HG02571 (cell line): ENCODE data around the gene PRTFDC1.
"Not testable (repeated sequence)": the region's sequence is repeated elsewhere in the genome, so short reads cannot be mapped to it uniquely, and the experiment has no call there.

Source experiments
- ATAC-seq: cut with Tn5 transposase; IDR thresholded peaks from one replicate; pipeline ENCODE4 v1.9.1; 2021; ENCODE audit warnings: mild to moderate bottlenecking, moderate library complexity; ENCODE audit not compliant: unreplicated experiment

The PRTFDC1 gene

DNA sequence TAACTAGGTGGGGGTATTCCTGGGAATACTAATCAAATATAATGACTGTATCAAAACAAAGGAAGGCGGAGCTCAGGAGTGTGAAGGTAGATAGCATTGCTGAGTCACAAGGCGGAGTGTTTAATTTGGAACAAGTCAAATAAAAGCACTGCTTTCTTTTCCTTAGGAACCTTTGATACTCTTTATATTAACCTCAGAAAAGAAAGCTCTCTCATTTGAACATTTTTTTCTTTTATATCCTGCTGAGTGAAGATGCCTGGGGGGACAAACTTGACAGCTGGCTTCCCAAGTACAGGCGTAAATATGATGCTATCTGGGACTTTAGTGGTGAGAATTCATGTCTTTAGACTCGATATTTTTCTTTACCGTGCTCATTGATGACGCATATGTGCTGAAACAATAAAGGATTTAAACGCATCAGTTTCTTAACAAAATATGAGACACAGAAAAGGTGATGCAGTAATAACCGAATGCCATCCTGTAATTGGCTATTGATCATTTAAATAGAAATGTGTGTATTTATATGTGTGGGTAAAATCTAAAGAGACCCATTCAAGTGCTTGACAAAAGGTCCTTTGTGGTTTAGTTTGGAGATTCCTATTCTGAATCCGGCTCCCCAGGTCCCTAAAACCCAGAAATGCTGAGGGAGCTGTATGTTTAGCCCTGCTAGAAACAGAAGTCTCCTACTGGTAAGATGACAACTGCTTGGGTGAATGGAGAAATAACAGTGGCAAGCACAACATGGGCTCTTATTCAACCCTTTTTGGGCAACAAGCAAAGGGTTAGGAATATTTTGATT, 102.7 kb downstream of the PRTFDC1 start:
- ATAC-seq, result no peak

DNA sequence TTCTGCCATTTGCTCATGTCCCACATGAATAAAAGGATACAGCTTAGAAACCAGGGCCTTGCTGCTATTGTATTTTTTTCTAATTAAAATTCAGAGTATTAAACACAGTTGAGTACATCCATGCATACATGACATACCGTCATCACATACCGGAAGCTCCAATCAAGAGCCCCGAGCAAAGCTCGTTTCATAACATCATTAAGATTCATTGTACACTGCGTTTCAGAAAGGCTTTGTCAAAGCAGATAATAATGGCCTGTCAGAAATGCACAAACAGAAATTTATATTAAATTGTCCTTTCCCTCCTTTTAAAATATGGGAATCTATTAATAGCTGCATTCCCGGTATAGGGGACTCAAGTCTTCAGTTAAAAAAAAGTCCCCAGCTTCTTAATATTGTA, 103.4 kb downstream of the PRTFDC1 start:
- ATAC-seq, result no peak

DNA sequence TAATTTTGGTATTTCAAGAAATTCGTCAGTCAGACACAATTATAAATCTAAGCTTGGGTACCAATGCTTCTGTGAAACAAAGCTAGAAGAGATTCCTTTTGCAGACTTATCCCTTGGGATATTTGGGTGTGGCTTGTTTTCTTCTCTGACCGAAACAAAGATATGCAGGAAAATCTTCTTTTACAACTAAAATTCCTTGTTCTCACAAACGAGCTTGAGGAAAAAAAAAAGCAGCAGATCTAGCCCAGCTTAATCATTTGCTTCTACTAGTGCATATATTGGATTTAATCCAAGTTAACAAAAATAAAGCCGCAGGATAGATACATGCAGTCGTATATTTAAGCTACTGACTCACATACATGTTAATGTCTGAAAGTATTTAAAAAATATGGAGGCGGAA, 104.2 kb downstream of the PRTFDC1 start:
- ATAC-seq, result no peak

DNA sequence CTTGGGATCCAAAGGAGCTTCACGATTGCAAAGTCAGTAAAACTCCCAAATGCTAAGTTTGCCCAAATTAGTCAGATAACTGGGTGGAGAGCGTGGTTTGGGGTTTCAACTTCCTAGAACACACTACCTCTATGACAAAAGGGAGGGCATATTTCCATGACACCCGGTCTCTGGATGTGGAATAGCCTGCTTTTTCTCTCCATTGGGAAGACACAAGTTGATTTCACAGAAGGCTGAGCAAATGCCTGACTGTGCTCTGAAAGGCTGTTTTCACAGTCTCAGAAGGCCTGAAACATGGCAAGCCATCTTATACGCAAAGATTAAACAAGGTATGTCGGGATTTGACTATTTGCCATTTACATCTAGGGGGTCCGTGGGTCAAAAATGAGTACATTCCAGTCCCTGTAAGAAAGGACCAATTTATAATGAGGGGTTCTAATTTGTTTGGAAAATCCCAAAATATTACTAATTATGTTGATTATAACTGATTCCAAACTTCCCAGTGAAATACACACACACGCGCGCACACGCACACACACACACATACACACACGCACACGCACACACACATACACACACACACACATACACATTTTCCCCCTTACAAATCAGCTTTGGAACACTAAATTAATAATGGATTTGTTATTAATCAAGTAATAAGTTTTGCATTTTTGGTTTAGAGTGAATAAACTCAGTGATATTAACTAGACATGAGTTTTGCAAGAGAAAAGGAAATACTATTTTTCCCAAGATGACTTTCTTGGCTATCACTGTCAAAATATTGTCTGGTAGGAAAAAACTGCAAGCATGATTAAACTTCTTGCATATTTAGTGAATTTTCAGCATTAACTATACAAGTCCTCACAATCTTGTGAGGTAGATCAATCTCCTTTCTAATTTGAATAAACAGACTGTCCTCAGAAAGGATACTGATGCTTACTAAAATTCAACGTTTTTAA, 105.0 kb downstream of the PRTFDC1 start:
- ATAC-seq, result no peak

DNA sequence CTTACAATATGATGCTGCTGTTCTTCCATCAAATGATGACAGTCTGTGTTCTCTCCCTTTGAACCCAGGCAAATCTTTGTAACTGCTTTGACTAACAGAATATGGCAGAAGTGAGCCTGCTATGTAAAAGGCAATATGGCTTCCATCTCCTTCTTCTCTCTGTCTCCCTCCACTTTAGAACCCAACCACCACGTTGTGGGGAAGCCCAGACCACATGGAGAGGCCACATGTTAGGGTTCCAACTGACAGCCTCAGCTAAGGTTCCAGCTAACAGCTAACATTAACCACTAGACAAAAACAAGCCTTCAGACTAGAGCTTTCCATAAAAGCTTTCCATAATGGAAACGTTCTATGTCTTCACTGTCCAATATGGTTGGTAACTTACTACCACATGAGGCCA, 107.7 kb downstream of the PRTFDC1 start:
- no peak for ATAC-seq

DNA sequence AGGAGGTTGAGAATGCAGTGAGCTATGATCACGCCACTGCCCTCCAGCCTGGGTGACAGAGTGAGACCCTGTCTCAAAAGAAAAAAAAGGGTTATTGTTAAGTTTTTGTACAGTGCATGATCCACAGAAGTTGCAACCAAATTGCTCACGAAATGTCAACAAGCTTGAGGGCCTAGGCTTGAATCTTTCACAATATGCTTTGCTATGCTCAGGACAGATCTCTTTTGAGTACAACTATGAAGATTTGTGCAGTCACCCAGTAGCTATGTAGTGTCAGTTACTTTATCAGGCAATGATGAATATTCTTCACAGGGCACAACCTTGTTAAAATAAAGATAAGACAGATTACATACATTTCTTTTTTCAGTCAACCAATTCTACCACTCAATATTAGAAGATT, 109.2 kb downstream of the PRTFDC1 start:
- ATAC-seq, result no peak

DNA sequence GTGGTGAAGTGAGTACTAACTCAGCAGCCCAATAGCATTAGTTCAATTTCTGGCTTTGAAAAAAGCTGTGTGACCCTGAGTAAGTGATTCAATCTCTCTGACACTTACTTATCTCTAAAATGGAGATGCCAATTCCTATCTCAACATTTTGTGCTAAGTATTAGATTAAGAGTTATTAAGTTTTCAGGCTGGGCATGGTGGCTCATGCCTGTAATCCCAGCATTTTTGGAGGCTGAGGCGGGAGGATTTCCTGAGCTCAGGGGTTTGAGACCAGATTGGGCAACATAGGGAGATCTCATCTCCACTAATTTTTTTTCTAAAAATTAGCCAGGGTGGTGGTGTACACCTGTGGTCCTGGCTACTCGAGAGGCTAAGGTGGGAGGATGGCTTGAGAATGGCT, 109.5 kb downstream of the PRTFDC1 start:
- no peak for ATAC-seq

DNA sequence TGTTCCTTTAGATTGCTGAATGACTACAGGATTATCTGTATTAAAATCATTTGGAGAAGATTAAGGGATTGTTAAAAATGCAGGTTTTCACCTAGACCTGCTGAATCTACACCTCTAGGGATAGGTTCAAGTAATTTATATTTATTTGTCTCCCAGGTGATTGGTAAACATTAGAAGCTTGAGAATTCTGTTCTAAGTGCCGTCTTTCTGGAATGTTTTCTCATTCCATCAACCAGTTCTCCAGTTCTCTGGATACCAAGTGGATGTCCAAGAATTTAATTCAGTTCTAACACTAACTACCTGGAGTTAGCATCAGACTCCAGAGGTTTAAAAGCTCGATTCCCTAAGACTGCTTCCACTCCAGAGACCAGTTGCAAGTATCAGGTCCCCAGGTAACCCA, 110.9 kb downstream of the PRTFDC1 start:
- no peak for ATAC-seq

DNA sequence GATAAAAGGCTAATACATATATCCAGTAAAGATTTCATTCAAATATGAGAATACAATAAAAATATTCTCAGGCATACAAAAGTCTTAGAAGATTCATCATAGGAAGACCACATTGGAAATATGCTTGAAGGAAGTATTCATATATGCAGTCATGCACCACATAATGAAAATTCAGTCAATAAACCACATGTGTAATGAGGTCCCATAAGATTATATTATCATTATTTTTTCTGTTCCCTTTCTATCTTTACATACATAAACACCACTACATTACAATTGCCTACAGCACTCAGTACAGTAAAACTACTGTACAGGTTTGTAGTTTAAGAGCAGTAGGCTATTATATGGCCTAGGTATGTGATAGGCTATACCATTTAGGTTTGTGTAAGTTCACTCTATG, 111.6 kb downstream of the PRTFDC1 start:
- no peak for ATAC-seq

DNA sequence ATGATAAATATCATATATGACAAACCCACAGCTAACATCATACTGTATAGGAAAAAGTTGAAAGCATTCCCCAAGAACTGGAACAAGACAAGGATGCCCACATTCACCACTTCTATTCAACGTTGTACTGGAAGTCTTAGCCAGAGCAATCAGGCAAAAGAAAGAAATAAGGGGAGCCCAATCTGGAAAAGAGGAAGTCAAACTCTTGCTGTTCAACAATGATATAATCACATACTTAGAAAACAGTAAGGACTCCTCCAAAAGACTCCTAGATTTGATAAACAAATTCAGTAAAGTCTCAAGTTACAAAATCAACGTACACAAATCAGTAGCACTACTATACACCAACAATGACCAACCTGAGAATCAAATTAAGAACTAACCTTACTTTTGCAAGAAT, 114.6 kb downstream of the PRTFDC1 start:
- not testable (repeated sequence) for ATAC-seq

DNA sequence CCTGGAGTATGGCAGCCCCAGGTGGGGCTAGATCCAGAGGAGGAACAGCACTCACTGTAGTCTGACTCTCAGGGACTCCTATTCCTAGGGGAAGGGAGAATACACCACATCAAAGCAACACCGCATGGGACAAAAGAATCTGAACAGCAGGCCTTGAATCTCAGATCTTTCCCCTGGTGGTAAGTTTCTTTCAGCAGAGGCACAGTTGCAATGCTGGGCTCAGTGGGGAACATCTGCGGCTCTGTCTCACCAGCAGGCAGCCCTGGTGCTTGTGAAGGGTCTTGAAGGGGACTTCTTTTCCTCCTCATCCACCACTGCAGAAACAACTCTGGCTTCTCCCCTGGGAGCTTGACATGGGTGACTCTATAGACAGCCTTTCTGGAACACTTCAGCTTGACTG, 117.5 kb downstream of the PRTFDC1 start:
- ATAC-seq, result no peak

DNA sequence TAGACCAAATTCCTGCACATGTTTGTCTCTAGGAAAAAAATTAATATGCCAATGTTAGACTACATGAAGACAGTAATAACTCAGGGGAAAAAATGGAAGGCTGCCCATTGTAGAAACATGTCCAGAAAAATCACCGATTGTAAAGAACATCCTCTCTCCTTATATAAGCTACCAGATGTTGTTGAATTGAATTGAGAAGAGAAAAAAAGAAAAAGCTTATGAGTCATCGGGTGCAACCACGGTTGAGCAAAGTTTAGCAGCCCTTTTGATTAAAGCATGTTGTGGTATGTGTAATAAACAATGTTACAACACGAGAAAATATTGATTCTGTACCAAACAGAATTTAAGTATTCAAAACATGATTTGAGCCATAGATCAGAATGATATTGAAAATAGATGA, 126.4 kb downstream of the PRTFDC1 start:
- ATAC-seq, result no peak

DNA sequence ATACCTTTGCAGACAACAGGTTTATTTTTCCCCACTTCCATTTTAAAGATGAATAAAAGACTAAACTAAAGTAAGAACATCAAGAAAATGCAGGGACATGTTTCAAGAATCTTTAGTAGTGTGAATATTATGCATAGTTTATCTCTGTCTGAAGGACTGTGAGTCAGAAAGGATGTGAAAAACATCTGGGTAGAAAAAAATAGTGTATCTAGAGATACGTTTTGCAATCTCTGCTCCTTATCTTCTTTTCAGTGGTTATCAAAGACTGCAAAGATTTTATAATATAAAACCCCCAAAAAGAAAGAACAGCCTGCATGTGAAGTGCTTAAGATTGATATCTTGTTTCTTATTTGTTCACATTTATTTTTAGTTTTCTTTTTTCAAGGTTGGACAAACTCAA, 126.9 kb downstream of the PRTFDC1 start:
- no peak for ATAC-seq

DNA sequence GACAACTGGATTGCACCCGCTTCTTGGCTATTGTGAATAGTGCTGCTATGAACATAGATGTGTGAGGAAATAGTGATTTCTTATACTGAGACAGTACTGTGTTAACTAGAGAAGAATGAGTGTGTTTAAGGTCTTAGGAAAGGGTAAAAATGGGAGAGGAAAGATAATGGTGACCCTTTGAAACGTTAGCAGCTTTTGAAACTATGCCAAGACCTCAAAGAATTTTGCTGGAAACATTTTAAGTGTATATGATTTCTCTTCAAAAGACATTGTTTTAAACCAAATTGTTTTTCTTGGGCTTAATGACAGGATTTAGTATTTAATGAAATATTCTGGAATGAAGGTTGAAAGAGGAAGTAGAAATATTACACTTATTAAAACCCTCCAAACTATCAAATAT, 127.9 kb downstream of the PRTFDC1 start:
- no peak for ATAC-seq

DNA sequence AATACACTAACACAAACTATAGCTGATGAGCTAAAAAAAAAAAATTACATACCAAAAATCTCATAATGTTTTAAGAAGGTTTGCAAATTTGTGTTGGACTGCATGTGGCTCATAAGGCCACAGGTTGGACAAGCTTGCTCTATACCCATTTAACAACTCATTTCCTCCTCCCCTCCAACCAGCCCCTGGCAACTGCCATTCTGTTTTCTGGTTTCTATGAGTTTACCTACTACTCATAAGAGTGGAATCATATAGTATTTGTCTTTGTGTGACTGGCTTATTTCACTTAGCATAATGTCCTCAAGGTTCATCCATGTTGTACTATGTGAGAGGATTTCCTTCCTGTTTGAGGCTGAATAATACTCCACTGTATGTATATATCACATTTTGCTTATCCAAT, 128.3 kb downstream of the PRTFDC1 start:
- no peak for ATAC-seq

DNA sequence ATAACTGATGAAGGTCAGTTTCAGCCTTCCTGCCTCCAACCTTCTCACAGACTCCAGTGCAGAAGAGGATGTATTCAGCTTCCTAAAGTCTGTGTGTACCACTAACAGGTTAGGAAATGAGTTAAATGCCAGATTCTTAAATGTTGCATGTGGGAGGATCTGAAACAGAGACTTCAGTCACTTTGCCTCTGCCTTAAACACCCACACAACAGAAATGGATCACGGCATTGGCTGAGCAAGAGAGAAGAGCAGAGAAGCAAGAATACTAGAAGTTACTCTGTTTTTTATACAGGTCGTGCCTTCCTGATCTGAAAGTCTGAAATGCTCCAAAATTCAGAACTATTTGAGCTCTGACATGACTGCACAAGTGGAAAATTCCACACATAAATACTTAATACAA, 129.8 kb downstream of the PRTFDC1 start:
- peak; percentile 82 for ATAC-seq

DNA sequence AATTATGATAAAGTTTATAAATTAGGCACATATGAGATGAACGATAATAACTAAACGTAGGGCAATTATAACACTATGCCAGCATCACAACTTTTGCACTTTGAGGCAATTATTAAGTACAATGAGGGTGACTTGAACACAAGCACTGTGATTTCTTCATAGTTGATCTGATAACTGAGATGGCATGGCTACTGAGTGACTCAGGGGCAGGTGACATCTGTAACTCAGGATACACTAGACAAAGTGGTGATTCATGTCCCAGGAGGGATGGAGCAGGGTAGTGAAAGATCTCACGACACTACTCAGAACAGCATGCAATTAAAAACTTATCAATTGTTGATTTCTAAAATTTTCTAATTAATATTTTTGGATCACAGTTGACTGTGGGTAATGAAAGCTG, 130.4 kb downstream of the PRTFDC1 start:
- no peak for ATAC-seq

DNA sequence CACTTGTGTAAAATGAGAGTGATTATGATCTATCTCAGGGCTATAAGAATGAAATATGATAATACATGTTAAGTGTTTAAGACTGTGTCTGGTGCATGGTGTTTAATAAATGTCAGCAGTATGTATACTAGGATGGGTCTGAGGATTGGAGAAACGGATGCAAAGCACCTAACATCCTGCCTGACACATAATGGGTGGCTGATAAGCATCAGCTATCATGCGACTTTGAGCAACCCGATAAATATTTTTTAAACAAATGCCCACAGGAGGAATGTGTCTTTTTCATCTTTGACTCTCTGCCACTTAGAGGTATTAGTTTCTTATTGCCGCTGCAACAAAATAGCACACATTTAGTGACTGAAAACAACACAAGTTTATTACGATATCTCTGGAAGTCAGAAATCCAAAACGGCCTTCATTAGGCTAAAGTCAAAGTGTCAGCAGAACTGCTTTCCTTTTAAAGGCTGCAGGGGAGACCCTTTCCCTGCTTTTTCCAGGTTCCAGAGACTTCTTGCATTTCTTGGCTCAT, 135.5 kb downstream of the PRTFDC1 start:
- no peak for ATAC-seq

DNA sequence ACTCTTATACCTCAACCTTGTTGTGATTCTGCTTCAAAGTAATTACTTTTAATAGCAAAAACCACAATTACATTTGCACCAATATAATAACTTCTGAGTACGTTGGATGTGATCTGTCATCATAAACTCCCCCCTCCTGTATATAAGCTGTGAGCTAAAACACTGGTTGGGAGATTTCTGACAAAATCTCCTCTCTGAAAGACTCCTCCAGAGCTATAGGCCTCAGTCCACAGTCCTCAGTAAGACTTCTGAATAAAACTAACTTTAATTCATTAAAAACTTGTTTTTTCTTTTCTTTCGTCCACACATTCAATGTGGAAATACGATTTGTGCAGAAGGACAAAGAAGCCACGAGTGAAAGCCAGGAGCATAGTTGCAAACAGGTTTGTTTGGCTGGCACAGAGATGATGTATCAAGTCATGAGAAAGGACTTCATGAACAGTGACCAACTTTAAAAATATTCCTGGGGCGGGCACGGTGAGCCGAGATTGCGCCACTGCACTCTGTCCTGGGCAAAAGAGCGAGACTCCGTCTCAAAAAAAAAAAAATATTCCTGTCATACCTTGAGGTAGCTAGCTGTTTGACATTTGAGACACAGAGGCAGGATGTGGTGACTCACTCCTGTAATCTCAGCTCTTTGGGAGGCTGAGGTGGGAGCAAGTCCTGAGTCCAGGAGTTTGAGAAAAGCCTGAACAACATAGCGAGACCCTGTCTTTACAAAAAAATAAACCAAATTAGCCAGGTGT, 137.7 kb downstream of the PRTFDC1 start:
- no peak for ATAC-seq

DNA sequence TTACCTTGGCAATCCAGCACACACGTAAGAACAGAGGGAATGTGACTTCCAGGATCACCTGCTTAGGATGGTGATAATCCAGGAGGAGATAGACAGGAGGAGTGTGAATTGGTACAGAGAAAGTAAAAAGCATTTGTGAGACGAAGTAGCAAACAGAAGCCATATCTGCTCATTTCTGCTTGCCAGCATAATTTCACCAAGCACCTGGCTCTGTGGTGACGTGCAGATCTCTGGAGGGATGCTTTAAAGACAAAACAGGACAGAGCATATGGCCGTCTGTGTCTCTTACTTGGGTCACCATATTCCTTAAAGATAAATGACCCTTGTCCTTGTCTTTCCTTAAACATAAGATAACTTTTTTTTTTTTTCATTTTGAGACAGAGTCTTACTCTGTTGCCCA, 138.6 kb downstream of the PRTFDC1 start:
- ATAC-seq, result no peak

DNA sequence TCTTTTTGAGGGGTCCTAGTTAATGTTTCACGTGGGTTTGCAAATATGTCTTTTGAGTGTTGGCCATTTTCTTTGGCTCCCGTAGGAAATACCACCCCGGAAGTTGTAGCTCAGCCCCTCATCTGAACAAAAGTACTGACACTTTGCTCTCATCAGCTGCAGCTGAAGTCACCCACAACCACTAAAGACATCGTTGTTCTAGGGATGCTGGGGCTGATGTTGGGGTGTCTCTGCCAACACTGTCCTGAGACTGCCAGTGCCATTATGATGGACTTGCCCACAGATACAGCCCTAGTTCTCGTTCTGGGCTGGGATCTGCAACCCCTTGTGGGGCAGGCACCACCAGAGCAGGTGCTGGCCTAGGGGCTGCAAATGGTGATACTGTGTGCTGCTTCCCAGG, 146.1 kb downstream of the PRTFDC1 start:
- ATAC-seq, result no peak
